Peyer's patch (tissue), 4 donors: ENCODE results near the gene UGT1A7. TPM values are rescaled to one million over a fixed set of nuclear protein-coding genes. Genes with fewer than 3 reads are reported as not detected.
"Not testable (repeated sequence)": the region's sequence is repeated elsewhere in the genome, so short reads cannot be mapped to it uniquely, and the experiment has no call there.

Experiments used
- DNase-seq, 3 donors: peaks; one replicate each; pipeline ENCODE4 v3.0.0-alpha.2; 2017 to 2019
- H3K27ac ChIP-seq, 4 donors: fragments of 200-600 bp; sonication (generic); one replicate each; pipeline ENCODE4 v1.5.1; 2016 to 2019
- H3K27me3 ChIP-seq, 2 donors: fragments of 200-600 bp; sonication (generic); one replicate each; pipeline ENCODE4 v1.5.1; 2019
- H3K36me3 ChIP-seq, 3 donors: fragments of 200-600 bp; sonication (generic); one replicate each; pipeline ENCODE4 v1.5.1; 2016 to 2019
- H3K4me1 ChIP-seq, 4 donors: fragments of 200-600 bp; sonication (generic); one replicate each; pipeline ENCODE4 v1.5.1; 2016 to 2019
- H3K4me3 ChIP-seq, 4 donors: fragments of 200-600 bp; sonication (generic); 1 replicate in 3 of 4; 2 replicates in 1 of 4; pipeline ENCODE4 v1.5.1; 2016 to 2019; ENCODE audit warnings: mild to moderate bottlenecking in 1 of 4
- H3K9me3 ChIP-seq, 4 donors: fragments of 200-600 bp; sonication (generic); one replicate each; pipeline ENCODE4 v1.5.1; 2016 to 2019; ENCODE audit warnings: mild to moderate bottlenecking in 1 of 4
- POLR2A ChIP-seq, 2 donors: fragments of 450-650 bp; IDR thresholded peaks; one replicate each; pipeline ENCODE4 v1.5.1; 2017; ENCODE audit warnings: antibody characterized with exemption in 2 of 2, mild to moderate bottlenecking in 2 of 2, moderate library complexity in 2 of 2
- total RNA-seq, 4 donors: library from RNA; depleted of rRNA; stranded (reverse); fragments of >200 nt; gene quantifications; one replicate each; pipeline ENCODE4 v1.1.0, GENCODE V29; 2016
- TF ChIP-seq, protein P1 (sequence below), 6 experiments: fragments of 450-650 bp in 4 of 6; fragments of 200-600 bp in 2 of 6; sonication (generic) in 1 of 6; IDR thresholded peaks; one replicate each; pipeline ENCODE4 v1.5.1; 2017 to 2019; ENCODE audit warnings: antibody characterized with exemption in 6 of 6, mild to moderate bottlenecking in 3 of 6, moderate library complexity in 1 of 6

UGT1A7 gene
- total RNA-seq, 4 donors from 2014 or later: 8.3 to 33.9 (median 25.0) TPM

- TF ChIP-seq POLR2A (IDR thresholded peaks at IDR 0.05): no peak
- TF ChIP-seq, protein P1, sequence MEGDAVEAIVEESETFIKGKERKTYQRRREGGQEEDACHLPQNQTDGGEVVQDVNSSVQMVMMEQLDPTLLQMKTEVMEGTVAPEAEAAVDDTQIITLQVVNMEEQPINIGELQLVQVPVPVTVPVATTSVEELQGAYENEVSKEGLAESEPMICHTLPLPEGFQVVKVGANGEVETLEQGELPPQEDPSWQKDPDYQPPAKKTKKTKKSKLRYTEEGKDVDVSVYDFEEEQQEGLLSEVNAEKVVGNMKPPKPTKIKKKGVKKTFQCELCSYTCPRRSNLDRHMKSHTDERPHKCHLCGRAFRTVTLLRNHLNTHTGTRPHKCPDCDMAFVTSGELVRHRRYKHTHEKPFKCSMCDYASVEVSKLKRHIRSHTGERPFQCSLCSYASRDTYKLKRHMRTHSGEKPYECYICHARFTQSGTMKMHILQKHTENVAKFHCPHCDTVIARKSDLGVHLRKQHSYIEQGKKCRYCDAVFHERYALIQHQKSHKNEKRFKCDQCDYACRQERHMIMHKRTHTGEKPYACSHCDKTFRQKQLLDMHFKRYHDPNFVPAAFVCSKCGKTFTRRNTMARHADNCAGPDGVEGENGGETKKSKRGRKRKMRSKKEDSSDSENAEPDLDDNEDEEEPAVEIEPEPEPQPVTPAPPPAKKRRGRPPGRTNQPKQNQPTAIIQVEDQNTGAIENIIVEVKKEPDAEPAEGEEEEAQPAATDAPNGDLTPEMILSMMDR (IDR thresholded peaks at IDR 0.05): no peak
- Histone ChIP-seq H3K9me3 (no peaks in the 10 kb centered on the region), H3K27me3 (no peaks in the 10 kb centered on the region), H3K27ac (no peak overlapping the region), H3K4me3 (no peak overlapping the region), H3K36me3 (no peaks in the 10 kb centered on the region), H3K4me1 (peaks cover 0 to 3% (median 0%) of the 10 kb centered on the region in 4 donors)
- no peak for DNase-seq
Observed at GRCh38 chr2:233740870-233741269, 59.2 kb downstream of the UGT1A7 start.

DNA sequence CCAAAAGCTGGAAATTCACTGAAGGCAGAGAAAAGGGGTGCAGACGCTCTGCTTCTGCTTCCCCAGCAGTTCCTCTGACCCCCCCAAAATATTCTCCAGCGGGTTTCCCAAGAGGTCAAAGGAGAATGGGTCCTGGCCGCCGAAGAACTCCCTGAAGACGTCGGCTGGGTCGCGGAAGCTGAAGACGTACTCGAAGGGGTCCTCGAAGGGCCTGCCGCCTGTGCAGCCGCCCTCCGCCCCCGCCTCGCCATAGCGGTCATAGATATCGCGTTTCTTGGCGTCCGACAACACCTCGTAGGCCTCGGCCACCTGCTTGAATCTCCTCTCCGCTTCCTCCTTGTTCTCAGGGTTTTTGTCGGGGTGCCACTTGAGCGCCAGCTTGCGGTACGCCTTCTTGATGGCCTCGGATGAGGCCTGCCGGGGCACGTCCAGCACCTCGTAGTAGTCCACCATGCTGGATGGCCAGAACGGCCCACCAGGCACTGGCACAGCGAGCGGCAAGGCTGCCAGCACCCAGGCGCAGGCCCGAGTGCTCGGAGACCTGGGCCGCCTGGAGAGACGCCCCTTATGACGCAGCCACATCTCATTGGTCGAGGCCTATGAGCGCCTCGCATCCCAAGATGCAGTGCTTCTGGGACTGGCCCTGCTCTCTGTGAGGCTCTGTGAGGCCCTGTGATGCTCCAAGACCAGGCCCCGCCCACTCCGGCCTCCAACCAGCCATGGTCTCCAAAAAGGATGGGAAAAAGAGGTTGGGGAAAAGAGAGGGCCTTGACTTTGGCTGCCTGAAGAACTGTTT lies 62.0 kb downstream of the UGT1A7 start:
- Histone ChIP-seq H3K4me3 (no peak overlapping the region), H3K36me3 (no peaks in the 10 kb centered on the region), H3K27ac (no peak overlapping the region), H3K9me3 (no peaks in the 10 kb centered on the region), H3K4me1 (peaks cover 0 to 3% (median 0%) of the 10 kb centered on the region in 4 donors), H3K27me3 (no peaks in the 10 kb centered on the region)
- TF ChIP-seq, protein P1 (IDR thresholded peaks at IDR 0.05): no peak
- TF ChIP-seq POLR2A (IDR thresholded peaks at IDR 0.05): no peak
- DNase-seq: no peak

DNA sequence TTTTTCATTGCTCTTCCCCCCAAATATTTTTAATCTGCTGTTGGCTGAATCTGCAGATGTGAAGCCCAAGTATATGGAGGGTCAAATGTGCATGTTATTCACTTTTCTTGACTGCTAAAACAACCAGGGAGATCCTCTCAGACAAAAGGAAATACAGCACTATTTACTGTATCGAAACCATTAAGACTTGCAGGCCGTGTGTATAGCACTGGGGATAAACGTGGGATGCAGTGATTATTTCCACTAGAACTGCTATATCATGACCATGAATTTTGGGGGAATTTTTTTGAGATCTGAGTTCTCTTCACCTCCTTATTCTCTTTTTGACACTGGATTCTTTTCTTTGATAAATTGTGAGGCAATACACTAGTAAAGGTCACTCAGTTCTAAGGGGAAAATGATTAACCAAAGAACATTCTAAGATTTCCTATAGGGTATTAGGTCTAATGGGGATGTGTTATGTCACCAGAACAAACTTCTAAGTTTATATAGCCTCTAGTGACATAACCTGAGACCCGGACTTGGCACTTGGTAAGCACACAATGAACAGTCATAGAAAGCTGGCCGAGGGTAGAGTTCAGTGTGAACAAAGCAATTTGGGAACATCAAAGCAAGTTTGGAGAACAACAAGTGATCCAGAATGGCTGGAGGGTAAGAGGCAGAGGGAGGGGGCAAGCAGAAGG lies 63.5 kb downstream of the UGT1A7 start:
- Histone ChIP-seq H3K27me3 (no peaks in the 10 kb centered on the region), H3K27ac (peak overlapping the region in 1 of 4 donors; percentile 65), H3K36me3 (no peaks in the 10 kb centered on the region), H3K4me1 (no peaks in the 10 kb centered on the region), H3K9me3 (no peaks in the 10 kb centered on the region), H3K4me3 (no peak overlapping the region)
- peak in 1 of 3 donors; percentile 57 for DNase-seq
- TF ChIP-seq, protein P1 (IDR thresholded peaks at IDR 0.05): no peak
- TF ChIP-seq POLR2A (IDR thresholded peaks at IDR 0.05): no peak

DNA sequence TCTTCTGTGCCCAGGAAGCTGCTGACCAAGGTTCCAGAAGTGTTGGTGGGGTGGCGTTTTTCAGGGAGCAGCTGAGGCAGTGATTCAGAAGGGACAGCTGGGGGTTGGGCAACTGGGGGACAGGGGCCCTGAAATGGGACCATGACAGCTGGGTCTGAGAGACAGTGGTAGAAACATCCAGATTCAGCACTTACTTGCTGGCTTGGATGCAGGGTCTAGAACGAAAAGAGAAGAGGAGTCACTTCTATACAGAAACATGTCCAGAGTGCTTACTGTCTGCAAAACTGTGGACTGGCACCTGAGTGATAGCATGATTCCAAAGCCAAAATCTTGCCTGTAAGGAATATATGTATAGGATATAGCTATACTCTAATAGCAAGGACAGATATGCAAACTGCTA lies 64.1 kb downstream of the UGT1A7 start:
- not testable (repeated sequence) for H3K4me1 ChIP-seq, H3K4me3 ChIP-seq, H3K27me3 ChIP-seq, H3K36me3 ChIP-seq, H3K9me3 ChIP-seq, DNase-seq
- H3K27ac ChIP-seq: peak overlapping the region in 1 of 4 donors; percentile 65

DNA sequence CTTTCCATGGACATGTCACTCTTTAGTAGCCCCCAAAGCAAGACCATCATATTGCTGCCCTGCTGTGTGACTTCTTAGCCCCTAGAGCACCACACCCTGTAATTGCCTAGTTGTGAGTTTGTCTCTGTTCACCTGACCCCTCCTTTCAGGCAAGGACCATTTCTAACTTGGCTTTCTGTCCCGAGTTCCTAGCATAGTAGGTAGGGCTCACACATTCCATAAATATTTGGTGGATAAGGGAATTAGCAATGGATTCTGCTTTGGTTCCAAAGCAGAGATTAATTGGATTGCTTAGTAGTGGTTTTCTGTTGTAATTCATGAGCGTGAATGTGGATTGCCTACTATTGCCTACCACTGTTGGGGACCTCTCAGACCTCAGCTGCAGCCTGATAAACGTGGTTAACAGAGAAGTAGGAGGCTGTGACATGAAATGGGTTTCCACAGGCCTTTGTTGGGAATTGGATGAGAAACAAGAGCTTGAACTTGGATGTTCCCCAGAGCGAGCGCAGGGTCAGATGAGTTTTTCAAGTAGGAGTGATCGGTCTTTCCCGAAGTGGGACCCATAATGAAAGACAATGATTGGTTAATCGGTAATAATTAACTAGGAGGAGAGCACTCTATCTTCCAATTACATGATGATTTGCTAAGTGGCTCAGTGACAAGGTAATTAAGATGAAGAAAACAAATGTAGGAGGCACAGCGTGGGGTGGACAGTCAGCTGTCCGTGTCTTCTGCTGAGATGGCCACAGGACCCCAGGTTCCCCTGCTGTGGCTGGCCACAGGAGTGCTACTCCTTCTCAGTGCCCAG lies 65.0 kb downstream of the UGT1A7 start:
- Histone ChIP-seq H3K27ac (peak overlapping the region in 1 of 4 donors; percentile 65), H3K4me3 (no peak overlapping the region), H3K27me3 (no peaks in the 10 kb centered on the region), H3K9me3 (peaks cover 0 to 4% (median 2%) of the 10 kb centered on the region in 4 donors), H3K4me1 (no peaks in the 10 kb centered on the region), H3K36me3 (no peaks in the 10 kb centered on the region)
- TF ChIP-seq, protein P1 (IDR thresholded peaks at IDR 0.05): no peak
- TF ChIP-seq POLR2A (IDR thresholded peaks at IDR 0.05): no peak
- DNase-seq: no peak

- no peaks in the 10 kb centered on the region for H3K36me3 ChIP-seq
- no peak overlapping the region for H3K4me3 ChIP-seq
- H3K27ac ChIP-seq: no peak overlapping the region
- no peaks in the 10 kb centered on the region for H3K27me3 ChIP-seq
- no peaks in the 10 kb centered on the region for H3K4me1 ChIP-seq
- peaks cover 0 to 4% (median 2%) of the 10 kb centered on the region in 4 donors for H3K9me3 ChIP-seq
- TF ChIP-seq POLR2A (IDR thresholded peaks at IDR 0.05): no peak
- TF ChIP-seq, protein P1 (IDR thresholded peaks at IDR 0.05): no peak
- no peak for DNase-seq
Observed at GRCh38 chr2:233747283-233747544, 65.5 kb downstream of the UGT1A7 start.

GRCh38 chr2:233750689-233751088 lies 69.0 kb downstream of the UGT1A7 start:
- not testable (repeated sequence) for H3K27me3 ChIP-seq, H3K4me1 ChIP-seq, H3K4me3 ChIP-seq, DNase-seq, H3K36me3 ChIP-seq, H3K9me3 ChIP-seq
- peak overlapping the region in 3 of 4 donors; percentile 32 to 72 (median 71) for H3K27ac ChIP-seq

DNA sequence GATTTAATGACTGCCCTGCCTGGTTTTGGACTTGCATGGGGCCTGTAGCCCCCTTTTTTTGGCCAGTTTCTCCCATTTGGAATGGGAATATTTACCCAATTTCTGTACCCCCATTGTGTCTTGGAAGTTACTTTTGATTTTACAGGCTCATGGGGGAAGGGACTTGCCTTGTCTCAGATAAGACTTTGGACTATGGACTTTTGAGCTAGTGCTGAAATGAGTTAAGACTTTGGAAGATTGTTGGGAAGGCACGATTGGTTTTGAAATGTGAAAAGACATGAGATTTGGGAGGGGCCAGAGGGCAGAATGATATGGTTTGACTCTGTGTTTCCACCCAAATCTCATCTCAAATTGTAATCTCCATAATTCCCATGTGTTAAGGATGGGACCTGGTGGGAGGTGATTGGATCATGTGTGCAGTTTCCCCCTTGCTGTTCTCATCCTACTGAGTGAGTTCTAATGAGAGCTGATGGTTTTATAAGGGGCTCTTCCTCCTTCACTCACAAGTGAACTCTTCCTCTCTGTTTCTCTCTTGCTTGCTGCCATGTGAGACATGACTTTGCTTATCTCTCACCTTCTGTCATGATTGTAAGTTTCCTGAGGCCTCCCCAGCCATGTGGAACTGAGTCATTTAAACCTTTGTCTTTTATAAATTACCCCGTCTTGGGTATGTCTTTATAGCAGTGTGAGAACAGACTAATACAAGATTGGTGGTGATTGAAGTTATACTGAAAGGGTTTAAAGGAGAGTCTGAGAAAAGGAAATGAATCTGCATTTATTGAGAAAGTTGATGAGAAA lies 69.7 kb downstream of the UGT1A7 start:
- H3K27ac ChIP-seq: peak overlapping the region in 3 of 4 donors; percentile 43 to 72 (median 71)
- not testable (repeated sequence) for H3K4me3 ChIP-seq, H3K27me3 ChIP-seq, H3K36me3 ChIP-seq, H3K4me1 ChIP-seq, H3K9me3 ChIP-seq, DNase-seq
